Testis (tissue), 3 donors: ENCODE measurements around the gene SH3RF1. TPM values are rescaled to one million over a fixed set of nuclear protein-coding genes. Genes with fewer than 3 reads are reported as not detected.

Source experiments
- DNase-seq: peaks from one replicate; pipeline ENCODE4 v3.0.0-alpha.2; 2019
- H3K27ac ChIP-seq, 2 donors: fragments of 200-600 bp; sonication (generic); one replicate each; pipeline ENCODE4 v1.5.1; 2019
- H3K27me3 ChIP-seq: fragments of 200-600 bp; sonication (generic); one replicate; pipeline ENCODE4 v1.5.1; 2019
- H3K36me3 ChIP-seq: fragments of 200-600 bp; sonication (generic); one replicate; pipeline ENCODE4 v1.5.1; 2017; ENCODE audit warnings: low read depth; ENCODE audit errors: missing control alignments
- H3K4me1 ChIP-seq: fragments of 200-600 bp; sonication (generic); one replicate; pipeline ENCODE4 v1.5.1; 2019
- H3K4me3 ChIP-seq, 2 donors: fragments of 200-600 bp; sonication (generic); one replicate each; pipeline ENCODE4 v1.5.1; 2017 to 2019
- H3K9me3 ChIP-seq: fragments of 200-600 bp; sonication (generic); one replicate; pipeline ENCODE4 v1.5.1; 2017
- CTCF ChIP-seq, 3 experiments: fragments of 450-650 bp in 2 of 3; fragments of 200-600 bp in 1 of 3; sonication (generic) in 1 of 3; IDR thresholded peaks; one replicate each; pipeline ENCODE4 v1.5.1; 2016 to 2019; ENCODE audit warnings: antibody characterized with exemption in 3 of 3, mild to moderate bottlenecking in 2 of 3, moderate library complexity in 1 of 3
- POLR2A ChIP-seq: fragments of 450-650 bp; IDR thresholded peaks from one replicate; pipeline ENCODE4 v1.6.1; 2017; ENCODE audit warnings: antibody characterized with exemption, mild to moderate bottlenecking, moderate library complexity
- WGBS, 2 donors: methylation state at CpG; one replicate each; pipeline ENCODE4 v1.1.5; 2018; 5-methylcytosine and 5-hydroxymethylcytosine counted together
- intact Hi-C: fragments of 100-400 bp; cut with DNase I; formaldehyde crosslinking; loops from one replicate; pipeline ENCODE4 v1.15.1; 2023; ENCODE audit warnings: low total_unique reads
- polyA plus RNA-seq: library from polyadenylated mRNA; stranded (reverse); fragments of 350-450 nt; fragmentation: Illumina TruSeq; extraction: RNeasy Lipid Tissue Mini Kit (QIAGEN cat#74804); gene quantifications from one replicate; pipeline ENCODE4 v1.2.3, GENCODE V29; 2014; ENCODE audit warnings: low read depth, low replicate concordance; ENCODE audit not compliant: insufficient read depth
- total RNA-seq, 2 donors: library from RNA; depleted of rRNA; stranded (reverse); fragments of >200 nt; gene quantifications; one replicate each; pipeline ENCODE4 v1.2.3, GENCODE V29; 2016

The SH3RF1 gene
- total and polyA plus RNA-seq, 3 donors from 2014 or later = 15.1 to 38.9 (median 26.4) TPM

- Histone ChIP-seq H3K36me3 (no peaks in the 10 kb centered on the region), H3K4me1 (peaks cover 16% of the 10 kb centered on the region), H3K27ac (peak overlapping the region; percentile 46 to 63), H3K4me3 (no peak overlapping the region), H3K9me3 (no peaks in the 10 kb centered on the region), H3K27me3 (no peaks in the 10 kb centered on the region)
- intact Hi-C loops = no loop called here
- no peak for TF ChIP-seq POLR2A
- no peak for TF ChIP-seq CTCF (IDR thresholded peaks at IDR 0.05)
- WGBS, 2 donors = 52 to 58% methylated on average over 9 of the region's 9 CpGs
- DNase-seq = no peak
Observed at GRCh38 chr4:169060391-169061091, 210.2 kb downstream of the SH3RF1 start.

- DNase-seq = no peak
Observed at GRCh38 chr4:169059306-169060211, 211.2 kb downstream of the SH3RF1 start.

GRCh38 chr4:169058312-169058711 lies 212.4 kb downstream of the SH3RF1 start:
- no peak for DNase-seq
- Histone ChIP-seq H3K27me3 (no peaks in the 10 kb centered on the region), H3K4me3 (no peak overlapping the region), H3K9me3 (no peaks in the 10 kb centered on the region), H3K36me3 (no peaks in the 10 kb centered on the region), H3K4me1 (peaks cover 16% of the 10 kb centered on the region), H3K27ac (peak overlapping the region in 1 of 2 donors; percentile 63)
- 55 to 63% methylated on average over 7 of the region's 7 CpGs for WGBS, 2 donors
- intact Hi-C loops = no loop called here
- TF ChIP-seq CTCF (IDR thresholded peaks at IDR 0.05) (no peak), POLR2A (no peak)

More at GRCh38 chr4:169059306-169060211, 211.2 kb downstream of the SH3RF1 start:
- no peaks in the 10 kb centered on the region for H3K27me3 ChIP-seq
- WGBS, 2 donors = 62 to 65% methylated on average over 22 of the region's 22 CpGs
- H3K27ac ChIP-seq = peak overlapping the region; percentile 46 to 63
- intact Hi-C loops = no loop called here
- H3K4me3 ChIP-seq = no peak overlapping the region
- no peaks in the 10 kb centered on the region for H3K9me3 ChIP-seq
- peaks cover 16% of the 10 kb centered on the region for H3K4me1 ChIP-seq
- no peak for TF ChIP-seq POLR2A
- no peak for TF ChIP-seq CTCF (IDR thresholded peaks at IDR 0.05)
- H3K36me3 ChIP-seq = no peaks in the 10 kb centered on the region

GRCh38 chr4:169054879-169055278 lies 215.9 kb downstream of the SH3RF1 start:
- WGBS, 2 donors = 91 to 94% methylated on average over 6 of the region's 6 CpGs

More at GRCh38 chr4:169054879-169055278, 215.9 kb downstream of the SH3RF1 start:
- Histone ChIP-seq H3K27me3 (no peaks in the 10 kb centered on the region), H3K27ac (no peak overlapping the region), H3K4me1 (peaks cover 18% of the 10 kb centered on the region), H3K9me3 (no peaks in the 10 kb centered on the region), H3K36me3 (no peaks in the 10 kb centered on the region), H3K4me3 (no peak overlapping the region)
- intact Hi-C loops = no loop called here
- no peak for TF ChIP-seq POLR2A
- no peak for TF ChIP-seq CTCF (IDR thresholded peaks at IDR 0.05)
- no peak for DNase-seq
